ENCODE results near the gene SYT14. TPM values are rescaled to one million over a fixed set of nuclear protein-coding genes. Genes with fewer than 3 reads are reported as not detected.

The SYT14 gene
- total RNA-seq, 1 experiment from 2014 or later: 12.0 TPM

DNA sequence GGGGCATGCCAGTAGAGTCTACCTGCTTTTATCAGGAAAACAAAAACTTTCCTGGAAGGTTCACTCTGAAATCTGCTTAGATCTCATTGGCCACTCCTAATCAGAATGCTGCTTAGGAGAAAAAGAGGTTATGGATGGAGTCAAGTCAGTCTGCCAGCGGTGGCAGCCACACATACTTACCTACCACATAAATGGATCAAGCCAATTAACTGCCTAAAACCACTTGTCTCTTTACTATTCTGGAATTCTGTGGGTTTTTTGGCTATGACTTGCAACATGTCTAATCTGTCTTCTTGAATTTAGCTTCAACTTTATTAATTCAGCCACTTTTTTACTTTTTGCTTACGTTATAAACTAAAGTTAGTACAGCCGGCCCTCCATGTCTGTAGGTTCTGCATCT, 154.3 kb downstream of the SYT14 start (continued):
- no peak for TF ChIP-seq ZMAT4 (CRISPR knock-in tag; IDR thresholded peaks at IDR 0.05)
- no peak for TF ChIP-seq MYBL2 (CRISPR knock-in tag; IDR thresholded peaks at IDR 0.05)

- Mint-ChIP-seq H3K36me3 (peaks cover 12% of the 10 kb centered on the region), H3K27me3 (ENCODE audit: low read depth) (no peaks in the 10 kb centered on the region), H3K4me1 (no peaks in the 10 kb centered on the region), H3K4me3 (no peak overlapping the region), H3K27ac (no peak overlapping the region), H3K9me3 (peaks cover 17% of the 10 kb centered on the region)
- DNase-seq (ENCODE audit: low spot score): no peak
- ChIA-PET CTCF (no interaction called here), POLR2A (no interaction called here)
- TF ChIP-seq MXD4 (CRISPR knock-in tag; IDR thresholded peaks at IDR 0.05; ENCODE audit: borderline replicate concordance) (no peak), GRHL2 (CRISPR knock-in tag; IDR thresholded peaks at IDR 0.05; ENCODE audit: insufficient replicate concordance, severe bottlenecking) (no peak), ETV6 (CRISPR knock-in tag; IDR thresholded peaks at IDR 0.05) (no peak), MAX (CRISPR knock-in tag; IDR thresholded peaks at IDR 0.05) (no peak), MYBL2 (CRISPR knock-in tag; IDR thresholded peaks at IDR 0.05) (no peak), SMAD4 (CRISPR knock-in tag; IDR thresholded peaks at IDR 0.05) (no peak), ARID4B (CRISPR knock-in tag; IDR thresholded peaks at IDR 0.05; ENCODE audit: borderline replicate concordance) (no peak), FOXJ3 (CRISPR knock-in tag; IDR thresholded peaks at IDR 0.05; ENCODE audit: borderline replicate concordance) (no peak), NR3C1 (CRISPR knock-in tag; conservative IDR thresholded peaks at IDR 0.05; ENCODE audit: low read depth) (no peak), MLX (CRISPR knock-in tag; IDR thresholded peaks at IDR 0.05) (no peak), CREM (CRISPR knock-in tag; IDR thresholded peaks at IDR 0.05) (no peak), ZBTB21 (CRISPR knock-in tag; IDR thresholded peaks at IDR 0.05; ENCODE audit: borderline replicate concordance) (no peak), ZNF423 (CRISPR knock-in tag; IDR thresholded peaks at IDR 0.05) (no peak), ATF1 (CRISPR knock-in tag; IDR thresholded peaks at IDR 0.05) (no peak), RELA (CRISPR knock-in tag; IDR thresholded peaks at IDR 0.05; ENCODE audit: borderline replicate concordance) (no peak)
- TF ChIP-seq, protein P1, sequence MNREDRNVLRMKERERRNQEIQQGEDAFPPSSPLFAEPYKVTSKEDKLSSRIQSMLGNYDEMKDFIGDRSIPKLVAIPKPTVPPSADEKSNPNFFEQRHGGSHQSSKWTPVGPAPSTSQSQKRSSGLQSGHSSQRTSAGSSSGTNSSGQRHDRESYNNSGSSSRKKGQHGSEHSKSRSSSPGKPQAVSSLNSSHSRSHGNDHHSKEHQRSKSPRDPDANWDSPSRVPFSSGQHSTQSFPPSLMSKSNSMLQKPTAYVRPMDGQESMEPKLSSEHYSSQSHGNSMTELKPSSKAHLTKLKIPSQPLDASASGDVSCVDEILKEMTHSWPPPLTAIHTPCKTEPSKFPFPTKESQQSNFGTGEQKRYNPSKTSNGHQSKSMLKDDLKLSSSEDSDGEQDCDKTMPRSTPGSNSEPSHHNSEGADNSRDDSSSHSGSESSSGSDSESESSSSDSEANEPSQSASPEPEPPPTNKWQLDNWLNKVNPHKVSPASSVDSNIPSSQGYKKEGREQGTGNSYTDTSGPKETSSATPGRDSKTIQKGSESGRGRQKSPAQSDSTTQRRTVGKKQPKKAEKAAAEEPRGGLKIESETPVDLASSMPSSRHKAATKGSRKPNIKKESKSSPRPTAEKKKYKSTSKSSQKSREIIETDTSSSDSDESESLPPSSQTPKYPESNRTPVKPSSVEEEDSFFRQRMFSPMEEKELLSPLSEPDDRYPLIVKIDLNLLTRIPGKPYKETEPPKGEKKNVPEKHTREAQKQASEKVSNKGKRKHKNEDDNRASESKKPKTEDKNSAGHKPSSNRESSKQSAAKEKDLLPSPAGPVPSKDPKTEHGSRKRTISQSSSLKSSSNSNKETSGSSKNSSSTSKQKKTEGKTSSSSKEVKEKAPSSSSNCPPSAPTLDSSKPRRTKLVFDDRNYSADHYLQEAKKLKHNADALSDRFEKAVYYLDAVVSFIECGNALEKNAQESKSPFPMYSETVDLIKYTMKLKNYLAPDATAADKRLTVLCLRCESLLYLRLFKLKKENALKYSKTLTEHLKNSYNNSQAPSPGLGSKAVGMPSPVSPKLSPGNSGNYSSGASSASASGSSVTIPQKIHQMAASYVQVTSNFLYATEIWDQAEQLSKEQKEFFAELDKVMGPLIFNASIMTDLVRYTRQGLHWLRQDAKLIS (CRISPR knock-in tag; IDR thresholded peaks at IDR 0.05; ENCODE audit: borderline replicate concordance): no peak
- TF ChIP-seq, protein P2, sequence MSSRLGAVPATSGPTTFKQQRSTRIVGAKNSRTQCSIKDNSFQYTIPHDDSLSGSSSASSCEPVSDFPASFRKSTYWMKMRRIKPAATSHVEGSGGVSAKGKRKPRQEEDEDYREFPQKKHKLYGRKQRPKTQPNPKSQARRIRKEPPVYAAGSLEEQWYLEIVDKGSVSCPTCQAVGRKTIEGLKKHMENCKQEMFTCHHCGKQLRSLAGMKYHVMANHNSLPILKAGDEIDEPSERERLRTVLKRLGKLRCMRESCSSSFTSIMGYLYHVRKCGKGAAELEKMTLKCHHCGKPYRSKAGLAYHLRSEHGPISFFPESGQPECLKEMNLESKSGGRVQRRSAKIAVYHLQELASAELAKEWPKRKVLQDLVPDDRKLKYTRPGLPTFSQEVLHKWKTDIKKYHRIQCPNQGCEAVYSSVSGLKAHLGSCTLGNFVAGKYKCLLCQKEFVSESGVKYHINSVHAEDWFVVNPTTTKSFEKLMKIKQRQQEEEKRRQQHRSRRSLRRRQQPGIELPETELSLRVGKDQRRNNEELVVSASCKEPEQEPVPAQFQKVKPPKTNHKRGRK (CRISPR knock-in tag; IDR thresholded peaks at IDR 0.05; ENCODE audit: borderline replicate concordance): no peak
- no peak for ATAC-seq
Measured at GRCh38 chr1:210093461-210093860, 155.4 kb downstream of the SYT14 start.

Data from WTC11 (cell line).